HepG2 (cell line): ENCODE measurements around the gene FGFBP1. TPM values are rescaled to one million over a fixed set of nuclear protein-coding genes. Genes with fewer than 3 reads are reported as not detected.

Experiments
- ARNTL ChIP-seq: sonication (generic); formaldehyde crosslinking; IDR thresholded peaks from 2 replicates; pipeline ENCODE4 v1.4.0; 2020; ENCODE audit warnings: mild to moderate bottlenecking, missing genetic modification reagents
- CREB1 ChIP-seq, 2 experiments: fragments of 450-650 bp in 1 of 2; IDR thresholded peaks; 2 replicates each; pipeline ENCODE4 v1.6.1; 2016 to 2017; ENCODE audit warnings: control low read depth in 1 of 2, mild to moderate bottlenecking in 1 of 2, missing compliant biosample characterization in 1 of 2, missing genetic modification characterization in 1 of 2
- FOXO1 ChIP-seq: sonication (generic); formaldehyde crosslinking; IDR thresholded peaks from 2 replicates; pipeline ENCODE4 v1.4.0; 2020; ENCODE audit warnings: missing genetic modification reagents
- HES4 ChIP-seq: sonication (generic); formaldehyde crosslinking; IDR thresholded peaks from 2 replicates; pipeline ENCODE4 v1.9.0; 2021; ENCODE audit warnings: mild to moderate bottlenecking, missing genetic modification reagents, borderline replicate concordance
- IRF1 ChIP-seq: sonication (generic); formaldehyde crosslinking; IDR thresholded peaks from 2 replicates; pipeline ENCODE4 v1.4.0; 2020; ENCODE audit warnings: low read depth, mild to moderate bottlenecking, missing genetic modification reagents
- KAT2B ChIP-seq: fragments of 150-350 bp; IDR thresholded peaks from 2 replicates; pipeline ENCODE4 v1.6.1; 2014; ENCODE audit warnings: low read depth, low read length, borderline replicate concordance
- KLF11 ChIP-seq: IDR thresholded peaks from 2 replicates; pipeline ENCODE4 v1.6.1; 2016; ENCODE audit warnings: missing compliant biosample characterization
- LBX2 ChIP-seq: sonication (generic); formaldehyde crosslinking; IDR thresholded peaks from 2 replicates; pipeline ENCODE4 v1.5.0; 2020; ENCODE audit warnings: missing genetic modification reagents, mild to moderate bottlenecking, borderline replicate concordance
- MAFK ChIP-seq, 2 experiments: IDR thresholded peaks in 1 of 2; conservative IDR thresholded peaks in 1 of 2; 2 replicates each; pipeline ENCODE4 v1.6.1; 2011; ENCODE audit warnings: improper control_type of control experiment in 2 of 2, low read length in 2 of 2
- MED1 ChIP-seq: sonication (generic); formaldehyde crosslinking; IDR thresholded peaks from 2 replicates; pipeline ENCODE4 v1.4.0; 2020; ENCODE audit warnings: missing genetic modification reagents
- SMAD1 ChIP-seq: sonication (generic); formaldehyde crosslinking; IDR thresholded peaks from 2 replicates; pipeline ENCODE4 v1.4.0; 2020; ENCODE audit warnings: missing genetic modification reagents, low read depth, mild to moderate bottlenecking, borderline replicate concordance
- SMC3 ChIP-seq: IDR thresholded peaks from 2 replicates; pipeline ENCODE4 v1.6.1; 2011; ENCODE audit warnings: low read length, improper control_type of control experiment
- STAG1 ChIP-seq: sonication (generic); formaldehyde crosslinking; IDR thresholded peaks from 2 replicates; pipeline ENCODE4 v1.4.0; 2020; ENCODE audit warnings: missing genetic modification reagents
- SYNCRIP ChIP-seq: fragments of 200-400 bp; formaldehyde crosslinking; IDR thresholded peaks from 2 replicates; pipeline ENCODE4 v1.6.1; 2018; ENCODE audit warnings: mild to moderate bottlenecking, low read depth, low read length; ENCODE audit not compliant: insufficient read depth
- TBL1XR1 ChIP-seq: fragments of 150-350 bp; IDR thresholded peaks from 2 replicates; pipeline ENCODE4 v1.6.1; 2014; ENCODE audit warnings: borderline replicate concordance, low read length; ENCODE audit not compliant: partially characterized antibody
- ZBTB33 ChIP-seq: sonication (generic); formaldehyde crosslinking; IDR thresholded peaks from 2 replicates; pipeline ENCODE4 v1.4.0; 2020; ENCODE audit warnings: missing genetic modification reagents
- ZMYM4 ChIP-seq: sonication (generic); formaldehyde crosslinking; IDR thresholded peaks from 2 replicates; pipeline ENCODE4 v1.8.1; 2023; ENCODE audit warnings: mild to moderate bottlenecking, missing genetic modification reagents
- ZNF10 ChIP-seq: sonication (generic); formaldehyde crosslinking; IDR thresholded peaks from 2 replicates; pipeline ENCODE4 v1.4.0; 2020; ENCODE audit warnings: mild to moderate bottlenecking, low read depth, missing genetic modification reagents, borderline replicate concordance
- ZNF124 ChIP-seq: sonication (generic); formaldehyde crosslinking; IDR thresholded peaks from 2 replicates; pipeline ENCODE4 v1.4.0; 2020; ENCODE audit warnings: missing genetic modification reagents
- ZNF281 ChIP-seq: sonication (generic); formaldehyde crosslinking; IDR thresholded peaks from 2 replicates; pipeline ENCODE4 v1.4.0; 2020; ENCODE audit warnings: missing genetic modification reagents, borderline replicate concordance
- ZNF614 ChIP-seq: IDR thresholded peaks from 2 replicates; pipeline ENCODE4 v1.6.1; 2018; ENCODE audit warnings: missing biosample characterization, missing genetic modification reagents, inconsistent platforms, borderline replicate concordance
- ZNF615 ChIP-seq: sonication (generic); formaldehyde crosslinking; IDR thresholded peaks from 2 replicates; pipeline ENCODE4 v1.5.0; 2020; ENCODE audit warnings: mild to moderate bottlenecking, missing genetic modification reagents, borderline replicate concordance
- ZNF644 ChIP-seq: IDR thresholded peaks from 2 replicates; pipeline ENCODE4 v1.6.1; 2016; ENCODE audit warnings: low read depth
- ZNF773 ChIP-seq: sonication (generic); formaldehyde crosslinking; IDR thresholded peaks from 2 replicates; pipeline ENCODE4 v1.4.0; 2020; ENCODE audit warnings: missing genetic modification reagents, borderline replicate concordance
- polyA plus RNA-seq, 8 experiments: library from polyadenylated mRNA; depleted of rRNA in 3 of 8; stranded (reverse) in 7 of 8; unstranded in 1 of 8; fragments of >200 nt; fragmentation: Illumina TruSeq in 4 of 8; extraction: Trizol in 4 of 8; gene quantifications; 2 replicates each; pipeline versions ENCODE4 v1.2.1 to v1.2.3, GENCODE V29; 2011 to 2016; ENCODE audit warnings: low read depth in 4 of 8, missing spikeins in 1 of 8, mixed read lengths in 1 of 8; ENCODE audit not compliant: insufficient read depth in 1 of 8
- total RNA-seq, 5 experiments: library from RNA; depleted of rRNA; stranded (reverse); fragments of >200 nt; fragmentation: Illumina TruSeq; extraction: Trizol; gene quantifications; 2 replicates each; pipeline ENCODE4 v1.2.3, GENCODE V29; 2016; ENCODE audit warnings: low read depth in 1 of 5

FGFBP1 gene
- total and polyA plus RNA-seq, 2 of the 13 experiments (the other 11 are each of a cell fraction or from before 2014, with no cell fraction given): not detected

- TF ChIP-seq LBX2 (no peak), SYNCRIP (no peak), ZNF10 (CRISPR knock-in tag) (no peak), MAFK (conservative IDR thresholded peaks at IDR 0.05 in 1 of 2, IDR thresholded peaks at IDR 0.05 in 1 of 2; ENCODE audit: low read length in 2 of 2) (no peak), ZNF124 (CRISPR knock-in tag) (no peak), ZNF773 (CRISPR knock-in tag) (no peak), ZNF644 (CRISPR knock-in tag) (peak; percentile 50; the same call in 1 of the 2 replicates), KAT2B (no peak), KLF11 (CRISPR knock-in tag) (0 out of 2 replicates have a peak, but pooled peaks have one; percentile 32), ZNF614 (CRISPR knock-in tag) (no peak), HES4 (CRISPR knock-in tag) (no peak), FOXO1 (0 out of 2 replicates have a peak, but pooled peaks have one; percentile 15), IRF1 (no peak), ZBTB33 (CRISPR knock-in tag) (no peak), TBL1XR1 (no peak), MED1 (CRISPR knock-in tag) (no peak), ARNTL (CRISPR knock-in tag) (0 out of 2 replicates have a peak, but pooled peaks have one; percentile 31), SMC3 (peak; percentile 91), CREB1 (IDR thresholded peaks at IDR 0.05) (no peak), CREB1 (CRISPR knock-in tag; IDR thresholded peaks at IDR 0.05) (no peak), ZNF615 (CRISPR knock-in tag) (no peak), ZNF281 (CRISPR knock-in tag) (peak; percentile 54; the same call in 1 of the 2 replicates), ZMYM4 (peak; percentile 77), SMAD1 (CRISPR knock-in tag) (no peak), STAG1 (CRISPR knock-in tag) (peak; percentile 93)
Measured at GRCh38 chr4:15956179-15956850, 17.8 kb upstream of the FGFBP1 start (continued).
